Vagina (tissue), 2 donors: Measurements from ENCODE around the gene OR13F1.

Experiments used
- POLR2A ChIP-seq, 2 donors: fragments of 450-650 bp; IDR thresholded peaks; one replicate each; pipeline ENCODE4 v1.6.1; 2017; ENCODE audit warnings: antibody characterized with exemption in 2 of 2, mild to moderate bottlenecking in 2 of 2, moderate library complexity in 2 of 2
- POLR2AphosphoS5 ChIP-seq, 2 donors: sonication (generic); formaldehyde crosslinking; IDR thresholded peaks; one replicate each; pipeline ENCODE4 v1.9.0; 2017; ENCODE audit warnings: antibody characterized with exemption in 2 of 2, mild to moderate bottlenecking in 2 of 2, low read depth in 1 of 2; ENCODE audit not compliant: insufficient read depth in 1 of 2
- TF ChIP-seq, protein P1 (sequence below), 3 experiments: fragments of 450-650 bp in 2 of 3; fragments of 200-600 bp in 1 of 3; sonication (generic) in 1 of 3; IDR thresholded peaks; one replicate each; pipeline ENCODE4 v1.5.1; 2017 to 2019; ENCODE audit warnings: antibody characterized with exemption in 3 of 3, mild to moderate bottlenecking in 2 of 3, moderate library complexity in 2 of 3

DNA sequence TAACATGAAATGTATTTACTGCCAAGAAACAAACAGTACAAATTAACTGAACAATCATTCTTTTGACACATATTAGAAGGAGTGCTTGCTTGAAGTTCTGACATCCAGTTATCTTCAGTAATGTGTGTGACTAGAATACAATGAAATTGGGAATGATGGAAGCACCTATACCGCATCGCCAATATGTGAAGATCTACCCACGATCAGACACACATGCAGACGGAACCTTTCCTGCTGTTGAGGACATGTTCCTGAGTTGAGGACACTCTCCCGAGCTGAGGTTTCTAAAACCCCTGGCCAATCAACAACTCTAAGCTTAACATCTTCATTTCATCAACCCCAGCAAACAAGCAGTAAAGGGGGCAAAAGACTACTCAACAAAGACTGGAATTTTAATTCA lies 32.7 kb downstream of the OR13F1 start, which contains the start of gene OR13C3:
- TF ChIP-seq POLR2A (IDR thresholded peaks at IDR 0.05) = no peak
- TF ChIP-seq, protein P1, sequence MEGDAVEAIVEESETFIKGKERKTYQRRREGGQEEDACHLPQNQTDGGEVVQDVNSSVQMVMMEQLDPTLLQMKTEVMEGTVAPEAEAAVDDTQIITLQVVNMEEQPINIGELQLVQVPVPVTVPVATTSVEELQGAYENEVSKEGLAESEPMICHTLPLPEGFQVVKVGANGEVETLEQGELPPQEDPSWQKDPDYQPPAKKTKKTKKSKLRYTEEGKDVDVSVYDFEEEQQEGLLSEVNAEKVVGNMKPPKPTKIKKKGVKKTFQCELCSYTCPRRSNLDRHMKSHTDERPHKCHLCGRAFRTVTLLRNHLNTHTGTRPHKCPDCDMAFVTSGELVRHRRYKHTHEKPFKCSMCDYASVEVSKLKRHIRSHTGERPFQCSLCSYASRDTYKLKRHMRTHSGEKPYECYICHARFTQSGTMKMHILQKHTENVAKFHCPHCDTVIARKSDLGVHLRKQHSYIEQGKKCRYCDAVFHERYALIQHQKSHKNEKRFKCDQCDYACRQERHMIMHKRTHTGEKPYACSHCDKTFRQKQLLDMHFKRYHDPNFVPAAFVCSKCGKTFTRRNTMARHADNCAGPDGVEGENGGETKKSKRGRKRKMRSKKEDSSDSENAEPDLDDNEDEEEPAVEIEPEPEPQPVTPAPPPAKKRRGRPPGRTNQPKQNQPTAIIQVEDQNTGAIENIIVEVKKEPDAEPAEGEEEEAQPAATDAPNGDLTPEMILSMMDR (IDR thresholded peaks at IDR 0.05) = no peak
- TF ChIP-seq POLR2AphosphoS5 (IDR thresholded peaks at IDR 0.05; ENCODE audit: insufficient read depth in 1 of 2, low read depth in 1 of 2) = no peak
